ENCODE measurements around the gene GALNT9. TPM values are rescaled to one million over a fixed set of nuclear protein-coding genes. Genes with fewer than 3 reads are reported as not detected.

Gene GALNT9
- total RNA-seq, 1 experiment from 2014 or later: 0.54 TPM

DNA sequence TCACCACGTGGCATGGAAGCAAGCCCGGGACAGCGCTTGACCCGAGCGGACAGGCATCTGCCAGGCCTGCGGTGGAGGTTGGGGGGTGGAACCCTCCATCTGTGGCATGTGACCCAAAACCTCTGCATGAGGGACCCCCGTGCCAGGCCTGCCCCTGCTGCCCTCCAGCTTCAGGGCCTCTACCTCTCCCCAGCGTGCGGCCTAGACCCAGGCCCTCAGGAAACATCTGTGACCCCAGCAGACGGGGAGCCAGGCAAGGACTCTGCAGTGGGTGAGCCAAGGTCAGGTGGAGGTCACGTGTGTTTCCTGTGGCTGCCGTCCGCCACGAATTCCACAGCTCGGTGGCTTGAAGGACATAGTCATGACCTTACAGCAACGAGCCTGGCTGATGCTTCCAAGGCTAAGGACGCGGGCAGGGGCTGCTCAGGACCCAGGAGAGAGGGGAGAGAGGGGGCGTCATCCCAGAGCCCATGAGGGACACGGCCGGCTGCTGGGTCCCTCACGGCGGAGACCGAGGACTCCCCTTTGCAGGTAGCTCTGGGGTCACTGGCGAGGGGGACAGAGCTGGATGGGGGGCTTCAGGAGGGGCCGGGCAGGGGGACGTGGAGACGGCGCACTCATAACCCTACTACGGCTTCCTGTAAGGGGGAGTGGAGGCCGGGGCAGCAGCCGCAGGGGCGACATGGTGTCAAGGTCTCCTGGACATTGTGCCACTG is 91.5 kb downstream of the GALNT9 start:
- intact Hi-C loops (cut with micrococcal nuclease; ENCODE audit: unreplicated experiment): no loop called here
- BruUV-seq (replicated peaks): no TSS peak
- Mint-ChIP-seq H3K27me3 (ENCODE audit: unreplicated experiment) (peaks cover 37% of the 10 kb centered on the region), H3K4me1 (ENCODE audit: low read depth, unreplicated experiment) (peaks cover 6% of the 10 kb centered on the region), H3K9me3 (ENCODE audit: low read depth, unreplicated experiment) (peaks cover 6% of the 10 kb centered on the region), H3K36me3 (ENCODE audit: insufficient read depth, unreplicated experiment) (no peaks in the 10 kb centered on the region), H3K27ac (ENCODE audit: unreplicated experiment) (no peak overlapping the region), H3K4me3 (ENCODE audit: low read depth, unreplicated experiment) (no peak overlapping the region)
- DNase-seq: no peak
- TF ChIP-seq, protein P1, sequence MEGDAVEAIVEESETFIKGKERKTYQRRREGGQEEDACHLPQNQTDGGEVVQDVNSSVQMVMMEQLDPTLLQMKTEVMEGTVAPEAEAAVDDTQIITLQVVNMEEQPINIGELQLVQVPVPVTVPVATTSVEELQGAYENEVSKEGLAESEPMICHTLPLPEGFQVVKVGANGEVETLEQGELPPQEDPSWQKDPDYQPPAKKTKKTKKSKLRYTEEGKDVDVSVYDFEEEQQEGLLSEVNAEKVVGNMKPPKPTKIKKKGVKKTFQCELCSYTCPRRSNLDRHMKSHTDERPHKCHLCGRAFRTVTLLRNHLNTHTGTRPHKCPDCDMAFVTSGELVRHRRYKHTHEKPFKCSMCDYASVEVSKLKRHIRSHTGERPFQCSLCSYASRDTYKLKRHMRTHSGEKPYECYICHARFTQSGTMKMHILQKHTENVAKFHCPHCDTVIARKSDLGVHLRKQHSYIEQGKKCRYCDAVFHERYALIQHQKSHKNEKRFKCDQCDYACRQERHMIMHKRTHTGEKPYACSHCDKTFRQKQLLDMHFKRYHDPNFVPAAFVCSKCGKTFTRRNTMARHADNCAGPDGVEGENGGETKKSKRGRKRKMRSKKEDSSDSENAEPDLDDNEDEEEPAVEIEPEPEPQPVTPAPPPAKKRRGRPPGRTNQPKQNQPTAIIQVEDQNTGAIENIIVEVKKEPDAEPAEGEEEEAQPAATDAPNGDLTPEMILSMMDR (IDR thresholded peaks at IDR 0.05; ENCODE audit: unreplicated experiment): no peak
- CTCF ChIA-PET: interaction anchor here (0.6 kb wide), 1 partner anchor 83 kb away, joined by 3 read pairs; no protein-coding TSS in a partner anchor

DNA sequence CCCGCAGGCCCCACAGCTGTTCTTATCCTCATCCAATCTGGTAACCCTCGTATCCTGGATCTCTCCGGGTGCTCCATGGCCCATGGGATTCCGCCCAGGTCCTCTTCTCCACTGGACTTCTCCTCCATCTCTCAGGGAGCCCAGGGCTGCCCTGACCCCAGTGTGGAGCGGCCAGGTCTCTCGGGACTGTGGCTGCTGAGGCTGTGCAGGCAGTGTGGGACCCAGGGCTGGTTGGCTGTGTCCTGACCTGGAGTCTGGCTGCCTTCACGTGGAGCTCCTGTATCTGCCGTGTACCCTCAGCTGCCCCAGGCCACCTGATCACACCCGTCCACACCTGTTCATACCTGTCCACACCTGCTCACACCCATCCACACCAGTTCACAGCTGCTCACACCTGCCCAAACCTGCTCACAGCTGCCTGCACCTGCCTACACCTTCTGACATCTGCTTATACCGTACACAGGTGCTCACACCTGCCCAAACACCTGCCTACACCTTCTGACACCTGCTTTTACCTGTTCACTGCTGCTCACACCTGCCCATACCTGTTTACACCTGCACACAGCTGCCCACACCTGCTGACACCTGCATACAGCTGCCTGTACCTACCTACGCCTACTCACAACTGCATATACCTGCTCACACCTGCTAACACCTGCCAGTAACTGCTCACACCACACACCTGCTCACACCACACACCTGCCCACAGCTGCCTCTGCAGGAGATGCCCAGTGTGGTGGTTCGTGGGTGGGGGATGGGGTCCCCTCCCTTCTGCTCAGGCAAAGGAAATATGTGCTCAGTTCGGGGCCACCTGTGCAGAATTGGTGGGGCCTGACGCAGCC is 92.2 kb downstream of the GALNT9 start:
- BruUV-seq (replicated peaks): no TSS peak
- Mint-ChIP-seq H3K4me1 (ENCODE audit: low read depth, unreplicated experiment) (peaks cover 6% of the 10 kb centered on the region), H3K4me3 (ENCODE audit: low read depth, unreplicated experiment) (no peak overlapping the region), H3K36me3 (ENCODE audit: insufficient read depth, unreplicated experiment) (no peaks in the 10 kb centered on the region), H3K27ac (ENCODE audit: unreplicated experiment) (no peak overlapping the region), H3K27me3 (ENCODE audit: unreplicated experiment) (peaks cover 37% of the 10 kb centered on the region), H3K9me3 (ENCODE audit: low read depth, unreplicated experiment) (peaks cover 6% of the 10 kb centered on the region)
- CTCF ChIA-PET: interaction anchor here (0.6 kb wide), 1 partner anchor 1671 kb away, joined by 4 read pairs; no protein-coding TSS in a partner anchor
- TF ChIP-seq, protein P1 (IDR thresholded peaks at IDR 0.05; ENCODE audit: unreplicated experiment): no peak
- DNase-seq: no peak
- intact Hi-C loops (cut with micrococcal nuclease; ENCODE audit: unreplicated experiment): no loop called here

DNA sequence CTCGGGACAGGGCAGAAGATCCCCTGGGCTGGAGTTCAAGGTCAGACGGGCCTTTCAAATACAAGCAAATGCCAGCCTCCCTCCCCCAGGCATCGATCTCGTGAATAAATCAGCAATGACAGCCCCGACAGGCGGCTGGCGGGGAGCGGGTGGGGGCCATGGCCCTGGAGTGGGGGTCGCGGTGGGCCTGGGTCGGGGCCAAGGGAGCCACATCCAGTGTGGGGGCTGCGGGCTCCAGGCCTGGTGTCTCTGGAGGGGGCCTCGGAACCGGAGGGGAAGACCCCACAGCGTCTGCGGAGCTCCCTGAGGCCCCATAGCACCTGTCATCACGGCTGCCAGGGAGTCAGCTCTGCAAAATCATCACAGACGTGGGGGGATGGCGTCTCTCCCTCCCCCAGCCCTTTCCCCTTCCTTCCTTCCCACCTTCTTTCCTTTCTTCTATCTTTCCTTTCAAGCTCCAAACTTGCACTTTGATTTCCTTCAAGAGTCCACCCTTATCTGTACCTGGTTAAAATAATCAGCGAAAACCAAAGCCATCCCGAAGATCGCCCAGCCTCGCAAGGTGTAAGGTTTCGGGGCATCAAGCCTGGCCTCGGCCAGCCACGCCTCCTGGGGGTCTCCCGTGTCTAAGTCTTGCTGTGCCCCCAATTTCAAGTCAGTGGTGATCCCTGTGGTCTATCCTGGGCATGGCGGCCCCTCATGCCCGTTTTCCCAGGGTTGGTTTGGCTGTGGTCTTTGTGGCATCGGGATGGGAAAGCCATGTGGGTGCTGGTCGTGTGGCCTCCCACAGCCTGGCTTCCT is 93.1 kb downstream of the GALNT9 start:
- Mint-ChIP-seq H3K27ac (ENCODE audit: unreplicated experiment) (no peak overlapping the region), H3K27me3 (ENCODE audit: unreplicated experiment) (peaks cover 37% of the 10 kb centered on the region), H3K4me1 (ENCODE audit: low read depth, unreplicated experiment) (peaks cover 6% of the 10 kb centered on the region), H3K36me3 (ENCODE audit: insufficient read depth, unreplicated experiment) (no peaks in the 10 kb centered on the region), H3K9me3 (ENCODE audit: low read depth, unreplicated experiment) (peaks cover 6% of the 10 kb centered on the region), H3K4me3 (ENCODE audit: low read depth, unreplicated experiment) (no peak overlapping the region)
- CTCF ChIA-PET: no interaction called here
- intact Hi-C loops (cut with micrococcal nuclease; ENCODE audit: unreplicated experiment): no loop called here
- TF ChIP-seq, protein P1 (IDR thresholded peaks at IDR 0.05; ENCODE audit: unreplicated experiment): no peak
- no peak for DNase-seq
- no TSS peak for BruUV-seq (replicated peaks)

DNA sequence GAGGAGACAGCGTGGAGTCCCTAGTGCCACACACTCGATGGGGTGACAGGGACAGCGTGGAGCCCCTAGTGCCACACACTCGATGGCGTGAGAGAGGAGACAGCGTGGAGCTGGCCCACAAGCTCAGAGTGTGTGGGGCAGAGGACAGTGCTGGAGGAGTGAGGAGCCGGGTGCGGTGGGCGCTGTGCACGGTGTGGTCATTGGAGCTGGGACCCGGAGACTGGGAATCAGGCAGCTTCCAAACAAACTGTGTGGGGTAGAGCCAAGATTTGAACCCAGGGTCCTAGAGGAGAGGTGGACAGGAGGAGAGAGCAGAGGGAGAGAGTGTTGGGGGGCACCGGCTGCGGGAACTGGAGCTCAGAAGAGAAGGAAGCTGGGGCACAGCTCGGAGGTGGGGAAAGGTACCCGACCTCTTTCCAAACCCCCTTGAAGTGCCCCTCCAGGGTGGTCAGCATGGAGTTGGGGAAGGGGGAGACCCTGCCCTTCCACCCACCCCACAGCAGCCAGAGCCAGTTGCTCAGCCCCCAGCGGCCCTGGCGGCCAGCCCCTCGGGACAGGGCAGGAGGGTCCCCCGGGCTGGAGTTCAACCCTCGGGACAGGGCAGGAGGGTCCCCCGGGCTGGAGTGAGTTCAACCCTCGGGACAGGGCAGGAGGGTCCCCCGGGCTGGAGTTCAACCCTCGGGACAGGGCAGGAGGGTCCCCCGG is 94.1 kb downstream of the GALNT9 start:
- TF ChIP-seq, protein P1 (IDR thresholded peaks at IDR 0.05; ENCODE audit: unreplicated experiment): no peak
- CTCF ChIA-PET: interaction anchor here (0.7 kb wide), 1 partner anchor 203 kb away, joined by 3 read pairs; no protein-coding TSS in a partner anchor
- Mint-ChIP-seq H3K27me3 (ENCODE audit: unreplicated experiment) (peaks cover 36% of the 10 kb centered on the region), H3K4me1 (ENCODE audit: low read depth, unreplicated experiment) (peaks cover 6% of the 10 kb centered on the region), H3K9me3 (ENCODE audit: low read depth, unreplicated experiment) (peaks cover 9% of the 10 kb centered on the region), H3K36me3 (ENCODE audit: insufficient read depth, unreplicated experiment) (no peaks in the 10 kb centered on the region), H3K27ac (ENCODE audit: unreplicated experiment) (no peak overlapping the region), H3K4me3 (ENCODE audit: low read depth, unreplicated experiment) (no peak overlapping the region)
- BruUV-seq (replicated peaks): no TSS peak
- DNase-seq: no peak
- intact Hi-C loops (cut with micrococcal nuclease; ENCODE audit: unreplicated experiment): no loop called here

All from Calu3 (cell line).